Measurements from ENCODE around the gene PLA2G4E. TPM values are rescaled to one million over a fixed set of nuclear protein-coding genes. Genes with fewer than 3 reads are reported as not detected.

PLA2G4E gene
- total RNA-seq, 1 experiment from 2014 or later = not detected

DNA sequence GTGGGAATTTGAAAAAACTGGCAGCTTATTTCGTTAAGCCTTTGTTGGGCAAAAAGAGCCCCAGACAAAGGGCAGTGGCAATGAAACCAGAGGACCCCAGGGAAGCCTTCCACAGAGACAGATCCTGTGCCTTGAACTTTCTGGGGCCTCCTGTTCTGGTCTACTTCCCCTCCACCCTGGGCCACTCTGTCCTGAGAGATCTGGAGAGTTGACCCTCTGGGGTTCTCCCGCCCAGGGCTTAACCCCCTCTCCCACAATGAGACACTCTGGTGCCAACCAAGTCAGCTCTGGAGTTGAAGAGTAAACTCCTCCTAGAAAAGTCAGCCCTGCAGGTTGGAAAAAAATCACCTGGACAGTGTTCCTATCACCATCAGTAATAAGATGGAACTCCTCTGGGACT, 69.3 kb downstream of the PLA2G4E start:
- H3K9ac ChIP-seq (ENCODE audit: low read length) = no peak overlapping the region
- ChIA-PET RAD21 (ENCODE audit: low non-redundant PET in 1 of 2, low total read pairs in 2 of 2, uncharacterized antibody in 2 of 2, unreplicated experiment in 2 of 2) (no interaction called here), CTCF (no interaction called here), POLR2A (no interaction called here)
- BruUV-seq (replicated peaks) = no TSS peak
- peaks cover 0 to 17% of the 10 kb centered on the region in 2 experiments; a peak in 2 of 4 replicates for H3K4me1 ChIP-seq (ENCODE audit: control insufficient read depth in 1 of 2, insufficient read depth in 2 of 2, low read length in 2 of 2)
- H3K4me3 ChIP-seq (replicated peaks in 1 of 2; ENCODE audit: low read depth in 1 of 2, low read length in 2 of 2) = no peak overlapping the region
- no peak for DNase-seq (ENCODE audit: low read depth, low spot score)
- no peak for TF ChIP-seq ZFX (IDR thresholded peaks at IDR 0.05)
- no peak for TF ChIP-seq POLR2A (IDR thresholded peaks at IDR 0.05; ENCODE audit: borderline replicate concordance, extremely low read depth, insufficient read depth, insufficient read length)
- TF ChIP-seq EZH2 (IDR thresholded peaks at IDR 0.05) = no peak
- TF ChIP-seq EGR1 (IDR thresholded peaks at IDR 0.05; ENCODE audit: low read depth) = no peak
- TF ChIP-seq EZH2phosphoT487 (IDR thresholded peaks at IDR 0.05; ENCODE audit: borderline replicate concordance) = no peak
- TF ChIP-seq, protein P1, sequence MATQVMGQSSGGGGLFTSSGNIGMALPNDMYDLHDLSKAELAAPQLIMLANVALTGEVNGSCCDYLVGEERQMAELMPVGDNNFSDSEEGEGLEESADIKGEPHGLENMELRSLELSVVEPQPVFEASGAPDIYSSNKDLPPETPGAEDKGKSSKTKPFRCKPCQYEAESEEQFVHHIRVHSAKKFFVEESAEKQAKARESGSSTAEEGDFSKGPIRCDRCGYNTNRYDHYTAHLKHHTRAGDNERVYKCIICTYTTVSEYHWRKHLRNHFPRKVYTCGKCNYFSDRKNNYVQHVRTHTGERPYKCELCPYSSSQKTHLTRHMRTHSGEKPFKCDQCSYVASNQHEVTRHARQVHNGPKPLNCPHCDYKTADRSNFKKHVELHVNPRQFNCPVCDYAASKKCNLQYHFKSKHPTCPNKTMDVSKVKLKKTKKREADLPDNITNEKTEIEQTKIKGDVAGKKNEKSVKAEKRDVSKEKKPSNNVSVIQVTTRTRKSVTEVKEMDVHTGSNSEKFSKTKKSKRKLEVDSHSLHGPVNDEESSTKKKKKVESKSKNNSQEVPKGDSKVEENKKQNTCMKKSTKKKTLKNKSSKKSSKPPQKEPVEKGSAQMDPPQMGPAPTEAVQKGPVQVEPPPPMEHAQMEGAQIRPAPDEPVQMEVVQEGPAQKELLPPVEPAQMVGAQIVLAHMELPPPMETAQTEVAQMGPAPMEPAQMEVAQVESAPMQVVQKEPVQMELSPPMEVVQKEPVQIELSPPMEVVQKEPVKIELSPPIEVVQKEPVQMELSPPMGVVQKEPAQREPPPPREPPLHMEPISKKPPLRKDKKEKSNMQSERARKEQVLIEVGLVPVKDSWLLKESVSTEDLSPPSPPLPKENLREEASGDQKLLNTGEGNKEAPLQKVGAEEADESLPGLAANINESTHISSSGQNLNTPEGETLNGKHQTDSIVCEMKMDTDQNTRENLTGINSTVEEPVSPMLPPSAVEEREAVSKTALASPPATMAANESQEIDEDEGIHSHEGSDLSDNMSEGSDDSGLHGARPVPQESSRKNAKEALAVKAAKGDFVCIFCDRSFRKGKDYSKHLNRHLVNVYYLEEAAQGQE (IDR thresholded peaks at IDR 0.05; ENCODE audit: low read depth) = no peak
- no peak for TF ChIP-seq CEBPB (IDR thresholded peaks at IDR 0.05; ENCODE audit: low read depth)
- no peak for TF ChIP-seq ATF3 (IDR thresholded peaks at IDR 0.05)
- TF ChIP-seq SRF (IDR thresholded peaks at IDR 0.05; ENCODE audit: low read depth) = no peak
- no peak for TF ChIP-seq ZNF274 (IDR thresholded peaks at IDR 0.05; ENCODE audit: low read depth, low read length)
- TF ChIP-seq YY1 (IDR thresholded peaks at IDR 0.05; ENCODE audit: extremely low read depth, insufficient replicate concordance, low read depth, low read length) = no peak
- TF ChIP-seq, protein P2, sequence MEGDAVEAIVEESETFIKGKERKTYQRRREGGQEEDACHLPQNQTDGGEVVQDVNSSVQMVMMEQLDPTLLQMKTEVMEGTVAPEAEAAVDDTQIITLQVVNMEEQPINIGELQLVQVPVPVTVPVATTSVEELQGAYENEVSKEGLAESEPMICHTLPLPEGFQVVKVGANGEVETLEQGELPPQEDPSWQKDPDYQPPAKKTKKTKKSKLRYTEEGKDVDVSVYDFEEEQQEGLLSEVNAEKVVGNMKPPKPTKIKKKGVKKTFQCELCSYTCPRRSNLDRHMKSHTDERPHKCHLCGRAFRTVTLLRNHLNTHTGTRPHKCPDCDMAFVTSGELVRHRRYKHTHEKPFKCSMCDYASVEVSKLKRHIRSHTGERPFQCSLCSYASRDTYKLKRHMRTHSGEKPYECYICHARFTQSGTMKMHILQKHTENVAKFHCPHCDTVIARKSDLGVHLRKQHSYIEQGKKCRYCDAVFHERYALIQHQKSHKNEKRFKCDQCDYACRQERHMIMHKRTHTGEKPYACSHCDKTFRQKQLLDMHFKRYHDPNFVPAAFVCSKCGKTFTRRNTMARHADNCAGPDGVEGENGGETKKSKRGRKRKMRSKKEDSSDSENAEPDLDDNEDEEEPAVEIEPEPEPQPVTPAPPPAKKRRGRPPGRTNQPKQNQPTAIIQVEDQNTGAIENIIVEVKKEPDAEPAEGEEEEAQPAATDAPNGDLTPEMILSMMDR (IDR thresholded peaks at IDR 0.05 in 2 of 3, conservative IDR thresholded peaks at IDR 0.05 in 1 of 3; ENCODE audit: borderline replicate concordance in 1 of 3, insufficient read depth in 1 of 3, low read depth in 2 of 3, low read length in 2 of 3) = no peak
- H3K27ac ChIP-seq (ENCODE audit: low read depth, low read length) = no peak overlapping the region
- no peaks in the 10 kb centered on the region for H3K9me2 ChIP-seq (ENCODE audit: insufficient read depth)
- intact Hi-C loops (cut with micrococcal nuclease) = no loop called here
- H3K79me2 ChIP-seq (ENCODE audit: insufficient read depth, low read length) = peaks cover 56% of the 10 kb centered on the region
- H3K36me3 ChIP-seq (ENCODE audit: control insufficient read depth in 1 of 2, insufficient read depth in 2 of 2, low read length in 2 of 2) = peaks cover 4 to 29% of the 10 kb centered on the region in 2 experiments; a peak in 3 of 4 replicates
- no peaks in the 10 kb centered on the region for H3K27me3 ChIP-seq (ENCODE audit: insufficient read depth, low read length)
- ATAC-seq = no peak
- no peak overlapping the region for H3K4me2 ChIP-seq (ENCODE audit: low read length)
- H4K20me1 ChIP-seq (ENCODE audit: insufficient read depth) = no peaks in the 10 kb centered on the region; the same call in 1 of the 2 replicates
- no peaks in the 10 kb centered on the region for H3K9me3 ChIP-seq (ENCODE audit: control insufficient read depth in 1 of 2, insufficient read depth in 1 of 2, low read depth in 1 of 2, low read length in 2 of 2)
- H2AFZ ChIP-seq (ENCODE audit: low read depth, low read length, poor library complexity, severe bottlenecking) = no peak overlapping the region

Data from HCT116 (cell line).